ENCODE measurements around the gene NHLRC4.

Gene NHLRC4

GRCh38 chr16:543301-544164, 23.3 kb upstream of the NHLRC4 start:
- H3K36me3 ChIP-seq: peaks cover 34% of the 10 kb centered on the region
- TF ChIP-seq, protein P1, sequence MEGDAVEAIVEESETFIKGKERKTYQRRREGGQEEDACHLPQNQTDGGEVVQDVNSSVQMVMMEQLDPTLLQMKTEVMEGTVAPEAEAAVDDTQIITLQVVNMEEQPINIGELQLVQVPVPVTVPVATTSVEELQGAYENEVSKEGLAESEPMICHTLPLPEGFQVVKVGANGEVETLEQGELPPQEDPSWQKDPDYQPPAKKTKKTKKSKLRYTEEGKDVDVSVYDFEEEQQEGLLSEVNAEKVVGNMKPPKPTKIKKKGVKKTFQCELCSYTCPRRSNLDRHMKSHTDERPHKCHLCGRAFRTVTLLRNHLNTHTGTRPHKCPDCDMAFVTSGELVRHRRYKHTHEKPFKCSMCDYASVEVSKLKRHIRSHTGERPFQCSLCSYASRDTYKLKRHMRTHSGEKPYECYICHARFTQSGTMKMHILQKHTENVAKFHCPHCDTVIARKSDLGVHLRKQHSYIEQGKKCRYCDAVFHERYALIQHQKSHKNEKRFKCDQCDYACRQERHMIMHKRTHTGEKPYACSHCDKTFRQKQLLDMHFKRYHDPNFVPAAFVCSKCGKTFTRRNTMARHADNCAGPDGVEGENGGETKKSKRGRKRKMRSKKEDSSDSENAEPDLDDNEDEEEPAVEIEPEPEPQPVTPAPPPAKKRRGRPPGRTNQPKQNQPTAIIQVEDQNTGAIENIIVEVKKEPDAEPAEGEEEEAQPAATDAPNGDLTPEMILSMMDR (IDR thresholded peaks at IDR 0.05; ENCODE audit: low read depth, low read length): no peak
- no peaks in the 10 kb centered on the region for H3K27me3 ChIP-seq
- DNase-seq: peak; percentile 70
- H3K4me3 ChIP-seq (ENCODE audit: low read depth, low read length): peak overlapping the region; percentile 24
- no peaks in the 10 kb centered on the region; the same call in 1 of the 2 replicates for H3K9me3 ChIP-seq
- H3K4me1 ChIP-seq: peaks cover 17% of the 10 kb centered on the region

GRCh38 chr16:544517-544916, 22.3 kb upstream of the NHLRC4 start:
- Histone ChIP-seq H3K27me3 (no peaks in the 10 kb centered on the region), H3K9me3 (no peaks in the 10 kb centered on the region; the same call in 1 of the 2 replicates), H3K4me1 (peaks cover 17% of the 10 kb centered on the region), H3K4me3 (ENCODE audit: low read depth, low read length) (no peak overlapping the region), H3K36me3 (peaks cover 35% of the 10 kb centered on the region)
- no peak for DNase-seq
- TF ChIP-seq, protein P1 (IDR thresholded peaks at IDR 0.05; ENCODE audit: low read depth, low read length): no peak

- H3K4me3 ChIP-seq (ENCODE audit: low read depth, low read length): peak overlapping the region; percentile 14; the same call in 1 of the 2 replicates
- H3K36me3 ChIP-seq: peaks cover 40% of the 10 kb centered on the region
- H3K9me3 ChIP-seq: no peaks in the 10 kb centered on the region; the same call in 1 of the 2 replicates
- TF ChIP-seq, protein P1 (IDR thresholded peaks at IDR 0.05; ENCODE audit: low read depth, low read length): peak; percentile 89
- peaks cover 17% of the 10 kb centered on the region for H3K4me1 ChIP-seq
- peak; percentile 95 for DNase-seq
- no peaks in the 10 kb centered on the region for H3K27me3 ChIP-seq
These were observed 19.7 kb upstream of the NHLRC4 start for GRCh38 chr16:546909-547770.

DNA sequence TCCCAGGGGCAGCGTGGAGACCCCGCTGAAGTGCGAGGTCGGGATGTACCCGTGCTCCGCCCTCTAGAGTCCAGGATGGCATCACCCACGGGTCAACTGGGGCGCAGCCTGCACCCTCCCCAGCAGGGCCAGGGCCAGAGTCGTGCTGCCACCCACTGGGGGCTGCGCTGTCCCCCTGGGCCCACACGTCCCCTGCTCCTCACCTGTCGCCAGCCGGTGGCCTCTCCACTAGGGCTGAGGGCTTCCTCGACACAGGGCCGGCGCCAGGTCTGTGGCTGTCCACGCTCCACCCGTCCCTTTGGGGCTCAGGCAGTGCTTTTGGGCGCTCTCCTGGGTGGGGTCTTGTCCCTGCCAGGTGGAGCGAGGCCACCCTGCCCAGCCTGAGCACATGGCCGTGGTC, 18.2 kb upstream of the NHLRC4 start:
- no peak overlapping the region for H3K4me3 ChIP-seq (ENCODE audit: low read depth, low read length)
- peaks cover 12% of the 10 kb centered on the region for H3K4me1 ChIP-seq
- H3K27me3 ChIP-seq: no peaks in the 10 kb centered on the region
- DNase-seq: no peak
- H3K36me3 ChIP-seq: peaks cover 43% of the 10 kb centered on the region
- TF ChIP-seq, protein P1 (IDR thresholded peaks at IDR 0.05; ENCODE audit: low read depth, low read length): no peak
- H3K9me3 ChIP-seq: no peaks in the 10 kb centered on the region; the same call in 1 of the 2 replicates

GRCh38 chr16:549544-550263, 17.1 kb upstream of the NHLRC4 start:
- Histone ChIP-seq H3K27me3 (no peaks in the 10 kb centered on the region), H3K9me3 (no peaks in the 10 kb centered on the region), H3K4me1 (peaks cover 10% of the 10 kb centered on the region), H3K4me3 (ENCODE audit: low read depth, low read length) (no peak overlapping the region), H3K36me3 (peaks cover 50% of the 10 kb centered on the region)
- TF ChIP-seq, protein P1 (IDR thresholded peaks at IDR 0.05; ENCODE audit: low read depth, low read length): peak; percentile 5; the same call in 1 of the 2 replicates
- no peak for DNase-seq

Measured in BE2C (cell line).